ENCODE measurements around the gene NAA16.

The NAA16 gene

DNA sequence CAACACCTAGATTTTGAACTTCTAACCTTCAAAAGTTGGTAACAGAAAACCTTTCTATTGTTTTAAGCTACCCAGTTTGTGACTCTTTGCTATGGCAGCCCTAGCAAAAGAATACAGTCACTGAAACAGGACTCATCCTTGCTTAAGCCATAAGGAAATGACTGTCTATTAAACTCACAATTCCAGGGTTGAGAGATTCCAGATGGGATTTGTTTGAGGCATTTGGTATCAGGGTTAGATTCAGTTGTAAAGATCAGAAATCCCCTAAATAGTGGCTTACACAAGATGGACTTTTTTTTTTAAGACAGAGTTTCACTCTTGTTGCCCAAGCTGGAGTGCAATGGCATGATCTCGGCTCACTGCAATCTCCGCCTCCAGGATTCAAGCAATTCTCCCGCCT is 105.2 kb downstream of the NAA16 start:
- TF ChIP-seq EGR1 (IDR thresholded peaks at IDR 0.05), result no peak

DNA sequence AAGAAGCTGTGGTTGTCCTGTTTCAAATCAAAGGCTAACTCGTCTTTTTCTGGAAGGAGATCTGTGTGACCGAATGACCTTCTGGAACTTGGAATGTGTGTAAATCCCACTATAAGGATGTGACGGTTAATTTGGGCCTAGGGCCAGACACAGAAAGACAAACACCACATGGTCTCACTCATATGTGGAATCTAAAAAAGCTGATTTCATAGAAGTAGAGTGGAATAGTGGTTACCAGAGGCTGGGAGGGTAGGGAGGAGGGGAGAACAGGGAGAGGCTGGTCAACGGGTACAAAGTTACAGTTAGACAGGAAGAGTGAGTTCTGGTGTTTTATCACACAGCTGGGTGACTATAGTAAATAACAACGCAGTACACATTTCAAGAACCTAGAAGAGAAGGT is 107.0 kb downstream of the NAA16 start:
- TF ChIP-seq CEBPB (IDR thresholded peaks at IDR 0.05) (no peak), EP300 (IDR thresholded peaks at IDR 0.05; ENCODE audit: borderline replicate concordance) (no peak), YY1 (IDR thresholded peaks at IDR 0.05; ENCODE audit: low read depth) (no peak), NFIC (IDR thresholded peaks at IDR 0.05) (no peak), TCF12 (IDR thresholded peaks at IDR 0.05; ENCODE audit: low read depth) (no peak), ZBTB7A (IDR thresholded peaks at IDR 0.05; ENCODE audit: low read depth) (no peak), REST (IDR thresholded peaks at IDR 0.05; ENCODE audit: low read depth) (no peak), FOXM1 (IDR thresholded peaks at IDR 0.05; ENCODE audit: borderline replicate concordance, low read depth) (no peak), CREB1 (IDR thresholded peaks at IDR 0.05; ENCODE audit: low read depth) (no peak)
- TF ChIP-seq, protein P1, sequence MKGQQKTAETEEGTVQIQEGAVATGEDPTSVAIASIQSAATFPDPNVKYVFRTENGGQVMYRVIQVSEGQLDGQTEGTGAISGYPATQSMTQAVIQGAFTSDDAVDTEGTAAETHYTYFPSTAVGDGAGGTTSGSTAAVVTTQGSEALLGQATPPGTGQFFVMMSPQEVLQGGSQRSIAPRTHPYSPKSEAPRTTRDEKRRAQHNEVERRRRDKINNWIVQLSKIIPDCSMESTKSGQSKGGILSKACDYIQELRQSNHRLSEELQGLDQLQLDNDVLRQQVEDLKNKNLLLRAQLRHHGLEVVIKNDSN (IDR thresholded peaks at IDR 0.05), result no peak

GRCh38 chr13:41418731-41419130 is 107.7 kb downstream of the NAA16 start:
- TF ChIP-seq EP300 (IDR thresholded peaks at IDR 0.05; ENCODE audit: borderline replicate concordance) (no peak), CREB1 (IDR thresholded peaks at IDR 0.05; ENCODE audit: low read depth) (no peak), ZBTB7A (IDR thresholded peaks at IDR 0.05; ENCODE audit: low read depth) (no peak), TAF1 (IDR thresholded peaks at IDR 0.05; ENCODE audit: low read depth) (no peak), FOXM1 (IDR thresholded peaks at IDR 0.05; ENCODE audit: borderline replicate concordance, low read depth) (no peak), REST (IDR thresholded peaks at IDR 0.05; ENCODE audit: low read depth) (no peak)
- TF ChIP-seq, protein P1 (IDR thresholded peaks at IDR 0.05), result no peak

DNA sequence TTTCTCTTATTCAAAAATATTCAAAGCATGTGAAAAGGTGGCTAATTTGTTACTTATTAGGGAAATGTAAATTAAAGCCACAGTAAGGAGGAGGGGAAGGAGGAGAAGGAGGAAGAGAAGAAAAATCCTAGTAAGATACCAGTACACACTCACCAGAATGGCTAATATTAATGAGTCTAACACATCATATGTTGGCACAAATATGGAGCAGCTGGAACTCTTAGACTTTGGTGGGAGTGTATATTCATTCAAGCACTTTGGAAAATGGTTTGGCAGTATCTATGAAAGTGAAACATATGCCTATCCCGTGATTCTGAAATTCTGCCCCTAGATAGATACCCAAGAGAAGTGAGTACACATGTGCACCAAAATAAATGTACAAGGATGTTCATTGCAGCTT is 108.1 kb downstream of the NAA16 start:
- TF ChIP-seq REST (IDR thresholded peaks at IDR 0.05; ENCODE audit: low read depth), result no peak
- no peak for TF ChIP-seq TEAD4 (IDR thresholded peaks at IDR 0.05)
- no peak for TF ChIP-seq TAF1 (IDR thresholded peaks at IDR 0.05; ENCODE audit: low read depth)
- no peak for TF ChIP-seq NFIC (IDR thresholded peaks at IDR 0.05)
- TF ChIP-seq RAD21 (IDR thresholded peaks at IDR 0.05; ENCODE audit: low read depth), result no peak
- TF ChIP-seq FOXM1 (IDR thresholded peaks at IDR 0.05; ENCODE audit: borderline replicate concordance, low read depth), result no peak
- TF ChIP-seq, protein P1 (IDR thresholded peaks at IDR 0.05), result no peak
- no peak for TF ChIP-seq MAX (IDR thresholded peaks at IDR 0.05)
- no peak for TF ChIP-seq EGR1 (IDR thresholded peaks at IDR 0.05)
- TF ChIP-seq ZBTB7A (IDR thresholded peaks at IDR 0.05; ENCODE audit: low read depth), result no peak

GRCh38 chr13:41420146-41420545 is 109.1 kb downstream of the NAA16 start:
- no peak for TF ChIP-seq EP300 (IDR thresholded peaks at IDR 0.05; ENCODE audit: borderline replicate concordance)
- TF ChIP-seq CREB1 (IDR thresholded peaks at IDR 0.05; ENCODE audit: low read depth), result no peak
- TF ChIP-seq TEAD4 (IDR thresholded peaks at IDR 0.05), result no peak
- TF ChIP-seq FOXM1 (IDR thresholded peaks at IDR 0.05; ENCODE audit: borderline replicate concordance, low read depth), result no peak
- no peak for TF ChIP-seq CEBPB (IDR thresholded peaks at IDR 0.05)
- TF ChIP-seq TCF12 (IDR thresholded peaks at IDR 0.05; ENCODE audit: low read depth), result no peak
- TF ChIP-seq YY1 (IDR thresholded peaks at IDR 0.05; ENCODE audit: low read depth), result no peak
- TF ChIP-seq EGR1 (IDR thresholded peaks at IDR 0.05), result no peak
- TF ChIP-seq ZBTB7A (IDR thresholded peaks at IDR 0.05; ENCODE audit: low read depth), result no peak
- TF ChIP-seq NFIC (IDR thresholded peaks at IDR 0.05), result no peak
- TF ChIP-seq, protein P1 (IDR thresholded peaks at IDR 0.05), result no peak
- TF ChIP-seq RAD21 (IDR thresholded peaks at IDR 0.05; ENCODE audit: low read depth), result no peak
- TF ChIP-seq TAF1 (IDR thresholded peaks at IDR 0.05; ENCODE audit: low read depth), result no peak
- TF ChIP-seq REST (IDR thresholded peaks at IDR 0.05; ENCODE audit: low read depth), result no peak
- TF ChIP-seq MAX (IDR thresholded peaks at IDR 0.05), result no peak

Measured in Ishikawa (cell line).